Stimulated activated CD8-positive, alpha-beta memory T cell treated with anti-CD3 and anti-CD28 coated beads, Interleukin-15, amount 100 ng/mL, for 1 hour (primary cell): ENCODE results near the gene MYPOP.
A peak's percentile ranks its signal among the peaks of the same experiment; 100 is the strongest.

ENCODE experiments used
- DNase-seq: peaks from one replicate; pipeline ENCODE4 v3.0.0-alpha.2; 2020; ENCODE audit warnings: low read depth

The MYPOP gene

DNA sequence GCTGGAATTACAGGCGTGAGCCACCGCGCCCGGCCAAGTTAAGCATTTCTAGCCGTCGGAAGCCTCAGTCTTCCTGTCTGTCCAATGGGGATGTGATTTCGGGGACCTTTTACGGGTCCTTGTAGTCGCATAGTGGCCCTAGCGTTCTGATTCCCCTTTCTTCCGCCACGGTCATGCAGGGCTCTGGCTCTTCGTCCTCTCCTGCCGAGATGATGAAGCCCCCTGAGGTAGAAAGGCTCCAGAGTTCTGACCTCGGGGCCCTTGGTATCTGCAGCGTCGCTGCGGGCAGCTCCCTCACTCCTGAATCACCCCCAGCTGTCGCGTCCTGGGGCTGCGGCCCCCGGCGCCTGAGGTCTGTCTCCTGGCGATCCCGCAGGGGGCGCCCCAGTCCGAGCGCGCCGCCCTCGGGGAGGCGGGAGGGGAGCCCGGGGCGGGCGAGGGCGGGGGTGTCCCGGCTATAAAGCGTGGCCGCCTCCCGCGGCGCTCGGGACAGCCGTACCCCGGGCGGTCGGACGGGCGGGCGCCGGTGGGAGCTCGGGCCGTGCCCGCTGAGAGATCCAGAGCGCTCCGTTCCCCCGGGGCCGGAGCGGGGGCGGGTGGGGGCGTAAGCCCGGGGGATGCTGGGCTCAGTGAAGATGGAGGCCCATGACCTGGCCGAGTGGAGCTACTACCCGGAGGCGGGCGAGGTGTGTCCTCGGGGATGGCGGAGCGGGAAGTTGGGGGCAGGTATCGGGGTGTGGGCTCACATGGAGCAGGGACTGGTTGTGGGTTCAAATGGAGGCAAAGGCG, 38.4 kb downstream of the MYPOP start, which contains the start of gene FOXA3:
Gene FOXA3, plus strand, starts transcription at position 487 of the 789 bp plus-strand sequence. Its CDS starts 131 bp downstream, at position 618.
- no peak for DNase-seq

DNA sequence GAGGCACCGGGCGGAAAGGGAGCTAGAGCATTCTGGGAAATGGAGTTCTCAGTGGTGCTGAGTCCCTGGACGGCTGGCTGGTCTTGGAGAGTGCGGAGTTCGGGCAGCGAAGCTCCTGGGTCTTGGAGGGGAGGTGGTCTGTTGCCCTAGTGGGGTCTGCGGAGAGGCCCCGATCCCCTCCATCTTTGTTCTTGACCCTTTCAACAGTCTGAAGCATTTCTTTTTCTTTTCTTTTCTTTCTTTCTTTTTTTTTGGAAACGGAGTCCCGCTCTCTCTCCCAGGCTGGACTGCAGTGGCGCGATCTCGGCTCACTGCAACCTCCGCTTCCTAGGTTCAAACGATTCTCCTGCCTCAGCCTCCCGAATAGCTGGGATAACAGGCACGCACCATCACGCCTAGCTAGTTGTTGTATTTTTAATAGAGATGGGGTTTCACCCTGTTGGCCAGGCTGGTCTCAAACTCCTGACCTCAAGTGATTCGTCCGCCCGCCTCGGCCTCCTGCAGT, 39.0 kb downstream of the MYPOP start:
- no peak for DNase-seq

DNA sequence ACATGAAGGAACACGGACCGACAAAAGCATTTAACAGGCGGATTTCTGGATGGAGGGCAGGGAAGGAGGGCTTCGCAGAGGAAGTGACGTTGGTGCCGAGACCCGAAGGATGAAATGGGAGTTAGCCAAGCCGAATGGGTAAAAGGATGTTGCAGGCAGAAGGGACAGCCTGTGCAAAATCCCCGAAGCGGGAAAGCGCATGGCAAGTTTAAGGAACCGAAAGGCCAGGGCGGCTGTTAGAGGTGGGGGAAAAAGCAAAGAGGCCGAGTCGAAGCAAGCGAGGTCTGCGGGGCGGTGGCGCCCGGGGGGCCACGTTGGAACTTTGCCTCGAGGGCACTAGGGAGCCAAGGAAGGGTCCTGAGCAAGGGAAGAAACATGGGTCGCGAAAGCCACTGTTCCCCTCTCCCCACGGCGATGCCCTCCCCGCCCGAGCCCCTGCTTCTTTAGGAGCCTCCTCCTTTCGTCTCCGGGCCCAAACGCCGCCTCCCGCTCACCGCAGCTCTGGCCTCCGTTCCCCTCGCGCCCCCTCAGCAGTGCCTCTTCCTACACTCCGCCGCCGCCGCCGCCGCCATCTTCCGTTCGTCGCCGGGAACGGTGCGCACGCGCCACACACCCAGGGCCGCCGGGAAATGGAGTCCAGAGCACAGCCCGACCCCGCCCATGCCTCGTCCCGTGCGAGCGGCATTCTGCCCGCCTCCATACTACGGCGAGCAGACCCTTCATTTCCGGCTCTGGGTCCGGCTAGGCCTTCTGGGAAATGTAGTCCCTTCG, 39.7 kb downstream of the MYPOP start, which contains the start of gene SYMPK:
Gene SYMPK, minus strand, starts transcription at position 584 of the 771 bp plus-strand sequence. CDS start 8,652 bp downstream, outside the sequence.
- peak; percentile 94 for DNase-seq

DNA sequence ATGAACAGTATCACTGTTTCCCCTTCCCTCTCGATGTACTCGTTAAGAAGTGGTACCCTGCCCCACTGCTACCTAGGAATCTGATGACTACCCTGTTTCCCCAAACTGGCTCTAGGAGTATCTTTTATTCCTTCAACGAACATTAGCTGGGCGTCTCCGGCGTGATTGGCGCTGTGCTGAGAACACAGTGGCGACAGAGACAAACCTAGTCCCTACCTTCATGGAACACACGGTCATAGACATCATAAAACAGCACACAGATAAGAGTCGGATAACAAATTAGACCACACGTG, 40.2 kb downstream of the MYPOP start:
- DNase-seq = no peak

DNA sequence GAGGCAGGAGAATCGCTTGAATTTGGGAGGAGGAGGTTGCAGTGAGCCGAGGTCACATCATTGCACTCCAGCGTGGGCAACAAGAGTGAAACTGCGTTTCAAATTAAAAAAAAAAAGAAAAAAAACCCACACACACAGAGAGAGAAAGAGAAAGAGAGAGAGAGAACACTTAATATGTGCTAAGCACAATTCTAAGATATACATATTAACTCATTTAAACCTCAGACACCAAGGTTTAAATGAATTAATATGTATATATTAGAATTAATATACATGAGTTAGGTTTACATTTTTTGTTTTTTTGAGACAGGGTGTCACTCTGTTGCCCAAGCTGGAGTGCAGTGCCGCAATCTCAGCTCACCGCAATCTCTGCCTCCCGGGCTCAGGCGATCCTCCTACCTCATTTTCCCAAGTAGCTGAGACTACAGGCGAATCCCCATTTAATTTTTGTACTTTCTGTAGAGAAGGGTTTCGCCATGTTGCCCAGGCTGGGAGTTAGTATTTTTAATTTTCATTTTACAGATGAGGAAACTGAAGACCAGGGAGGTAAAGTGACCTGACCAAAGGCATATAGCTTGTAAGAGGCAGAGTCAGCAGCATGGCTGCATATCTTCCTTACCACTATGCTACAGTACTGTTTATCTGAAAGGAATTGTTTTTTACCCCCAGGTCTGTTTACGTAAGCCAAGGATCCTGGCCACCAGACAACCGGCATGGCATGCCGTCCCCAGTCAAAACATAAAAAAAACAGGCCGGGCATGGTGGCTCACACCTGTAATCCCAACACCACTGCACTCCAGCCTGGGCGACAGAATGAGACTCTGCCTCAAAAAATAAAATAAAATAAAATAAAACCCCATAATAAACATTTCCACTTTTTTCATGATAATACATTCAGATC, 41.8 kb downstream of the MYPOP start:
- DNase-seq = no peak

DNA sequence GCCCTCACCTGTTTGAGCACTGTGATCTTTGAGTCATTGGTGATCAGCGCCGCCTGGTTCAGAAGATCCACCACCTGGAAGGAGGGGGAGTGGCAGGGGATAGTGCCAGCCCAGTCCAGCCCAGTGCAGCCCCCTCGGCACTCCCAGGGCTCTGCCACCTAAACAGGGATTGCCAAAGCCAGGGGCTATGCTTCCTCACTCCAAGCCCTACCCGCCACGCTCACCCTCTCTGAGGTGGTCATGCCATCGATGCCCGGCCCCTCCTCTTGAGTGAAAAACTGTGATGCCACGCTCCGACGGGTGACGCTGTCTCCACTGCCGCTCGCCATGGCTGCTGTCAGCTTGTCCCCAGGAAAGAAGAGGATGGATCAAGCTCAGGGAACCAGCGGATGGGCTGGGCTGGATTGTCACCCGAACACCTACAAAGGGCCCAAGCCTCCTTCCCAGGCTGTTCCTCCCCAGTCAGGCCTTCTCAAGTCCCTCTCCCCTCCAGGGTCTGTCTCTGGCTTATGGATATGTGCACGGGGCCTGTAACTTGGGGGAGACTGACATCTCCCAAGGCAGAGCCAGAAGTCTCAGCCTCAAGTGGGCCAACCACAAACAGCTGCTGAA, 48.1 kb downstream of the MYPOP start:
- DNase-seq = no peak

DNA sequence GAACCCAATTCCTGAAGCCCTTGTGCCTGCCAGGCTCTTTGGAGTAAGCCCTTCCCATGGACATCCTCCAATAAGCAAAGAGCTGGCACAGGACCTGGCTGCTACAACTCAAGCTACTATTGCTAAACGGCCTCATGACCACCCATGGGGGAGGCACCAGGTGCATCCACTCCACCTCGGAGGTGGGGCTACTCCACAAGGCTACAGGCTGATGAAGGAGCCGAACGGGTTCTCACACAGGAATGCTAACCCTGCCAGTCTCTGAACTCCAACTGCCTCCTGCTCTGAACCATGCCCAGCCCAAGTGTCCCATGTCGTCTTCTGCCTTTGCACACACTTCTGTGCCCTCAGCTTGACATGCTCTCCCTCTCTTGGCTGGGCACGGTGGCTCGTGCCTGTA, 49.4 kb downstream of the MYPOP start:
- DNase-seq = no peak

DNA sequence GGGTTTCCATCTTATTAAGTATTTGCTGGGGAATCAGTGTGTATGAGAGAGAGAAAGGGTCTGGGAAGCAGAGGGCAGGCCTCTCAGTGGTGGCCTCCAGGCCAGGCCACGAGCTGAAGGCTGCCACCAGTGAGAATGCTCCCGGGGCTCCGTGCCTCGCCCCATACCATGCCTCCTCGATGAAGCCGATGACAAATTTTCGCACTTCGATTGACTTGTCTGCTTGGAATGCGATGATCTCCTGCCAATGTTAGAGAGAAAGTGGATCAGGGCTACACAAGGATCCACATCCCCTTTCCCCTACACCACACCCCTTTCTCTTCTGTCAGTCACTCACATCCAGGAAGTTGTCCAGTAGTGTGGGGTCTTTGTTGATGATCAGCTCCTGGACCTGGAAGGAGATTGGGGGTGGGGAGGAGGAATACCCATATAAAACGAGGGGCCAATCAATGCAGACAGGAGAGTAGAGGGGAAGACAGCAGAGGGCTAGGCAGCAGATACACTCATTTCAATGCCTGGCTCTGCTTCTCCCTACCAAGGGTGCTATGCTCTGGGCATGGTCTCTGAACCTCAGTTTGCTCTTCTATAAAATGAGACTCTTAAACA, 50.2 kb downstream of the MYPOP start:
- no peak for DNase-seq

DNA sequence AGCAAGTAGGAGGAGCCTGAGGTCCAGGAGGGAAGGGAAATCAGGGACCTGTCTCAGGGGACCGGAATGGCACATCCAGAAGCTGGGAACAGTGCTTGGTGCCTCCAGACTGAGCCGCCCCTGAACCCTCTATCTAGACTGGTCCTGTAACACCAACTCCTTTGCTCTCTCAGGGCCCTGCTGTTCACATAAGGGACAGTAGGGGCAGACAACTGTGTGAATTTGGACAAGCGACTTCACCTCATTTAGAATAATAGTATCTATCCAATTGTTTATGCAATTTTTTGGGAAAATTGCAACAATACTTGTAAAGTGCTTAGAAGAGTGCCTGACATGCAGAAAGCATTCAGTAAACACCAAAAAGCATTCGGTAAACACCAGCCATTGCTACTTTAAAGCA, 53.5 kb downstream of the MYPOP start:
- DNase-seq = no peak

DNA sequence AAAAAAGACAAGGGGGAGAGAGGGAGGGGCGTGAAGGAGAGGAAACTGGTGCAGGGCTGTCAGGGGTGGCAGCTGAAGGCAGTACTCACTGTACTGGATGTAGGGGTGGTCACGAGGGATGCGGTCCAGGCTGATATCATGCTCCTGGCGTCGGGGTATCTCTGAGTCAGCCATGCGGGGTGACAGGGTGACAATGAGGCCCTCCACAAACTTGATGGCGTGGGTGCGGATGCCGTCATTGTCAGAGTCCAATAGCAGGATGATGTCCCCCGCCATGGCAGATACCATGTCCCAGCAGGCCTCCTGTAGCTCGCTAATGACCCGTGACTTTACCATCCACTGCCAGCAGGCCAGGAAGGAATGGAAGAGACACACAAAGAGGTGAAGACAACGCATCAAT, 54.8 kb downstream of the MYPOP start:
- DNase-seq = no peak

DNA sequence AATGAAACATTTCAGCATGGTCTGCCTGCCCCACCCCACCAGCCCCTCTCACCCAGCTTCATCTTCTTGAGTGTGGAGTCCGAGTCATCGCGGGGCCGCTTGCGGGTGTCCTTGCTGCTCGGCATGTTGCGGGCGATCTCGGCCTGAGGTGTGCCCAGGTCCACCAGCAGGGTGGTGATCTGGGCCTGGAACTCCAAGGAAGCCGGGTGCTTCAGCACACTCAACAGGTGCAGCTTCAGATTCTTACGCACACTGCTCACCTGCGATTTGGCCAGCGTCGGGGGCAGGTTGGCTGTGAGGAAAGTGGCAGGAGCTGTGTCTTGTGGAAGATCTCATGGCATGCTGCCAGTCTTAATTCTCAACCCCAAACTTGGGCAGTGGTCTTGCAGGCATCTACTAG, 60.2 kb downstream of the MYPOP start:
- no peak for DNase-seq
